A673 (cell line): ENCODE results near the gene TMEM259.

Source experiments
- EZH2 ChIP-seq: fragments of 200-600 bp; sonication (generic); IDR thresholded peaks from 2 replicates; pipeline ENCODE4 v1.6.1; 2017; ENCODE audit warnings: borderline replicate concordance, low read depth, mild to moderate bottlenecking, mixed read lengths, antibody characterized with exemption, low read length; ENCODE audit not compliant: poor library complexity, severe bottlenecking
- TF ChIP-seq, protein P1 (sequence below): fragments of 300-800, 200-600 bp; sonication (generic); conservative IDR thresholded peaks from 2 replicates; pipeline ENCODE4 v1.5.1; 2017; ENCODE audit warnings: low read depth, mild to moderate bottlenecking, antibody characterized with exemption, low read length, moderate library complexity, mixed read lengths

GRCh38 chr19:1066251-1066747, 45.4 kb upstream of the TMEM259 start:
- TF ChIP-seq, protein P1, sequence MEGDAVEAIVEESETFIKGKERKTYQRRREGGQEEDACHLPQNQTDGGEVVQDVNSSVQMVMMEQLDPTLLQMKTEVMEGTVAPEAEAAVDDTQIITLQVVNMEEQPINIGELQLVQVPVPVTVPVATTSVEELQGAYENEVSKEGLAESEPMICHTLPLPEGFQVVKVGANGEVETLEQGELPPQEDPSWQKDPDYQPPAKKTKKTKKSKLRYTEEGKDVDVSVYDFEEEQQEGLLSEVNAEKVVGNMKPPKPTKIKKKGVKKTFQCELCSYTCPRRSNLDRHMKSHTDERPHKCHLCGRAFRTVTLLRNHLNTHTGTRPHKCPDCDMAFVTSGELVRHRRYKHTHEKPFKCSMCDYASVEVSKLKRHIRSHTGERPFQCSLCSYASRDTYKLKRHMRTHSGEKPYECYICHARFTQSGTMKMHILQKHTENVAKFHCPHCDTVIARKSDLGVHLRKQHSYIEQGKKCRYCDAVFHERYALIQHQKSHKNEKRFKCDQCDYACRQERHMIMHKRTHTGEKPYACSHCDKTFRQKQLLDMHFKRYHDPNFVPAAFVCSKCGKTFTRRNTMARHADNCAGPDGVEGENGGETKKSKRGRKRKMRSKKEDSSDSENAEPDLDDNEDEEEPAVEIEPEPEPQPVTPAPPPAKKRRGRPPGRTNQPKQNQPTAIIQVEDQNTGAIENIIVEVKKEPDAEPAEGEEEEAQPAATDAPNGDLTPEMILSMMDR = no peak
- TF ChIP-seq EZH2 = no peak
